Omental fat pad (tissue), 4 donors: ENCODE measurements around the gene EVPL. TPM values are rescaled to one million over a fixed set of nuclear protein-coding genes. Genes with fewer than 3 reads are reported as not detected.
"Not testable (repeated sequence)": the region's sequence is repeated elsewhere in the genome, so short reads cannot be mapped to it uniquely, and the experiment has no call there.

Source experiments
- ATAC-seq: fragments of 150-250 bp; one replicate; pipeline ENCODE4 v1.9.1; 2016; ENCODE audit warnings: mild to moderate bottlenecking, moderate library complexity; ENCODE audit not compliant: low FRiP score
- DNase-seq: peaks from one replicate; pipeline ENCODE4 v3.0.0-alpha.2; 2019; ENCODE audit warnings: low spot score
- total RNA-seq, 4 donors: library from RNA; depleted of rRNA; stranded (reverse); fragments of >200 nt; gene quantifications; one replicate each; pipeline ENCODE4 v1.1.0, GENCODE V29; 2016
- TF ChIP-seq, protein P1 (sequence below), 3 donors: fragments of 450-650 bp; IDR thresholded peaks; one replicate each; pipeline ENCODE4 v1.5.1; 2016 to 2017; ENCODE audit warnings: antibody characterized with exemption in 3 of 3, mild to moderate bottlenecking in 3 of 3, moderate library complexity in 2 of 3

EVPL gene
- total RNA-seq, 4 donors from 2014 or later = 0.47 to 3.7 (median 1.4) TPM

DNA sequence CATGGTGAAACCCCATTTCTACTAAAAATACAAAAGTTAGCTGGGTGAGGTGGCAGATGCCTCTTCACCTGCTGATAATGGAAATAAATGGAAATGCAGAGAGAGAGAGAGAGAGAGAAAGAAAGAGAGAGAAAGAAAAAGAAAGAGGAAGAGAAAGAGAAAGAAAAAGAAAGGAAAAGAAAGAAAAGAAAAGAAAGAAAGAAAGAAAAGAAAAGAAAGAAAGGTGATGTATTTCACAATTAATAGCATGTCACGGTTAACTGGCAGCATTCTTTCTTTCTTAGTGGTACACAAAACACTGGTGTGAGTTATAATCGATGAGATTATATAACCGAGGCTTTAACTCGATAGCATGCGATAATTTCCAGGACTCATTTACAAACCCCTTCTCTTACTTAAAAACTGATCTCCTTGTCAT, 51.3 kb downstream of the EVPL start:
- ATAC-seq = no peak

DNA sequence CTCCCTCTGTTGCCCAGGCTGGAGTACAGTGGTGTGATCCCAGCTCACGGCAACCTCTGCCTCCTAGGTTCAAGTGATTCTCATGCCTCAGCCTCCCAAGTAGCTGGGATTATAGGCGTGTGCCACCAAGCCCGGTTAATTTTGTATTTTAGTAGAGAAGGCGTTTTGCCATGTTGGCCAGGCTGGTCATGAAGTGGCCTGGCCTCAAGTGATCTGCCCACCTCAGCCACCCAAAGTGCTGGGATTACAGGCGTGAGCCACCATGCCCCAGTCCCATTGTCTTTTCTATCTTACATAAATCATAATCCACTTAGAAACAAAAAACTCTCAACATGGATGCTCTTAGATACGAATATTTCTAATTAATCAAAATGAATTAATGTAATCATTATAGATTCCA, 51.9 kb downstream of the EVPL start:
- not testable (repeated sequence) for DNase-seq, ATAC-seq

More for the DNA sequence above, 51.3 kb downstream of the EVPL start:
- DNase-seq = no peak
- TF ChIP-seq, protein P1, sequence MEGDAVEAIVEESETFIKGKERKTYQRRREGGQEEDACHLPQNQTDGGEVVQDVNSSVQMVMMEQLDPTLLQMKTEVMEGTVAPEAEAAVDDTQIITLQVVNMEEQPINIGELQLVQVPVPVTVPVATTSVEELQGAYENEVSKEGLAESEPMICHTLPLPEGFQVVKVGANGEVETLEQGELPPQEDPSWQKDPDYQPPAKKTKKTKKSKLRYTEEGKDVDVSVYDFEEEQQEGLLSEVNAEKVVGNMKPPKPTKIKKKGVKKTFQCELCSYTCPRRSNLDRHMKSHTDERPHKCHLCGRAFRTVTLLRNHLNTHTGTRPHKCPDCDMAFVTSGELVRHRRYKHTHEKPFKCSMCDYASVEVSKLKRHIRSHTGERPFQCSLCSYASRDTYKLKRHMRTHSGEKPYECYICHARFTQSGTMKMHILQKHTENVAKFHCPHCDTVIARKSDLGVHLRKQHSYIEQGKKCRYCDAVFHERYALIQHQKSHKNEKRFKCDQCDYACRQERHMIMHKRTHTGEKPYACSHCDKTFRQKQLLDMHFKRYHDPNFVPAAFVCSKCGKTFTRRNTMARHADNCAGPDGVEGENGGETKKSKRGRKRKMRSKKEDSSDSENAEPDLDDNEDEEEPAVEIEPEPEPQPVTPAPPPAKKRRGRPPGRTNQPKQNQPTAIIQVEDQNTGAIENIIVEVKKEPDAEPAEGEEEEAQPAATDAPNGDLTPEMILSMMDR (IDR thresholded peaks at IDR 0.05) = no peak

DNA sequence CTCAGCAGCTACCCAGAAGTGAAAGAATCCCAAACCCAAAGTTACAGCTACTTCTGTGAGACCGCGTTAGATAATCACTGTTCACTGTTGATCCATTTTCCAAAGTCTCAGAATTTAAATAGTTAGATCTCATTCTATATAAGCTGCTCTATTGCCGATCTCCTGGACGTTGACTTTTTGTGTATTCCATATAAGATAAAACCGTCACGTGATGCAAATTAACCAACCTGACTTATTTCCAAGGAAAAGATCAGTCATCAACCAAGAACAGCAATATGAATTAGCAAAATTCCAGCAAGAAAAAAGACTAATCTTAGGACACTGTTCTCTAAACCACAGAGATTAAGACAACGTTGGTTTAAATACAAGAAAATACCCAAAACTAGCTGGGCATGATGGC, 56.5 kb downstream of the EVPL start:
- ATAC-seq (no peak), DNase-seq (no peak)
- TF ChIP-seq, protein P1 (IDR thresholded peaks at IDR 0.05) = no peak

DNA sequence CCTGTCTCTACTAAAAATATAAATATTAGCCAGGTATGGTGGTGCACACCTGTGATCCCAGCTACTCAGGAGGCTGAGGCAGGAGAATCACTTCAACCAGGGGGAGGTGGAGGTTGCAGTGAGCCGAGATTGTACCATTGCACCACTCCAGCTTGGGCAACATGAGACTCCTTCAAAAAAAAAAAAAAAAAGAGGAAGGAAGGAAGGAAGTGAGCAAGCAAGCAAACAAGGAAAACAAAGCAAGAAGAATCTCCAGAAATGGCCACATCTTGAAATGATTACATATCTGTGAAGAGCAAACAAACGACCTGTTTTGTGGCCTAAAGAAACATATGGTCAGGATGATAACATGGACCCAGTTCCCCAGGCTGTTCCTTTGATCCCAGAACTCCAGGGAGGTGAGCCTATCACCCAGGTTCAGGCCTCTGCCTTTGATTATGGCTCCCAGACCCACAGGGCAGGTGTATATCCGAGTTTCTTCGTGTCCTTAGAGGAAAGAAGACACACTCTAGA, 57.0 kb downstream of the EVPL start:
- DNase-seq (no peak), ATAC-seq (no peak)
- TF ChIP-seq, protein P1 (IDR thresholded peaks at IDR 0.05) = no peak

DNA sequence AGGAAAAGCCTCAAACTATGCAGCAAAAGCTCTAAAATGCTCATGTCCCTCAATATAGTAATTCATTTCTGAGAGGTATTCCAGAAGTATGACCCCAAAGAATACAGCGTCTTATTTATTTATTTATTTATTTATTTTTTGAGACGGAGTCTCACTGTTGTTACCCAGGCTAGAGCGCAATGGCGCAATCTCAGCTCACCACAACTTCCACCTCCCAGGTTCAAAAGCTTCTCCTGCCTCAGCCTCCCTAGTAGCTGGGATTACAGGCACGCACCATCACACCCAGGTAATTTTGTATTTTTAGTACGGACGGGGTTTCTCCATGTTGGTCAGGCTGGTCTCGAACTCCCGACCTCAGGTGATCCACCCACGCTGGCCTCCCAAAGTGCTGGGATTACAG, 58.1 kb downstream of the EVPL start:
- not testable (repeated sequence) for ATAC-seq, DNase-seq

DNA sequence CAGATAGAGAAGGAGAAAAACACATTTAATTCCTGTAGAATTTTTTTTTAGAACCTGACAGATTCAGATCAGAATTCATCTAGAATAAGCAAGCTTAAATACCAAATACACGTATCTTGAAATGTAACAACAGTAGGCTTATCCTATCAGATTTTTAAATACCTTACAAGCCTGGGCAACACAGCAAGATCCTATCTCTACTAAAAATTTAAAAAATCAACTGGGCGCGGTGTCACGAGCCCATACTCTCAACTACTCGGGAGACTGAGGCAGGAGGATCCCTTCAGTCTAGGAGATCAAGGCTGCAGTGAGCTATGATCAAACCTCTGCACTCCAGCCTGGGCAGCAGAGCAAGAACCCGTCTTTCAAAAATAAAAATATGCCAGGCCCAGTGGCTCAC, 61.6 kb downstream of the EVPL start:
- DNase-seq (no peak), ATAC-seq (no peak)
- TF ChIP-seq, protein P1 (IDR thresholded peaks at IDR 0.05) = no peak

DNA sequence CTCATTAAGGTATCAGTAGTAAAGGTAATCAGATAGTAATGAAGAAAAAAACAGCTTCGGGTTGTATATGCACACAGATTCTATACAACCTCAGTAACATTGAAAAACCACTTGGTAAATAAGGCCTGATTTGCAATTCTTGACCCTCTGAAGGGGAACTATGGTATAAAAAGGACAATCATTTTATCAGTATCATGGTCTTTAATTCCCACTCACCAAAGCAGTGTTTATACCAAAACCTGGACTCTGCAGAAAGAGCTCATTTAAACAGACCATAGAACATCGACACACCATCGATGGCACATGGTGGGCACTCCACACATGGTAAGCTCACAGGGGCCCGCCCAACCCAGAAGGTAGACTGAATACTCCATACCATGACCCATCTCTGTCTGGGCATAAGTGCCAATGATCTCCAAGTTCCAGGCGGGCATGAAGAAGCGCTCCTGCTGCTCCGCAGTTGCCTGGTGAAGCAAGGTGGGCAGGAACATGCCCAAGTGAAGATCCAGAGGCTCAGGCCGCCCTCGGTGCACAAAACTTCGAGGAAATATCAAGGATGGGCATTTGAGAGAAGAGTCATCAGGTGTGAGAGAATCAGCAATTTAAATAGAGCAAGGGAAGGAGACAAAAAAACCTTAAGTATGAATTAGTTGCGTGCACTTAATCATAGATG, 67.1 kb downstream of the EVPL start:
- no peak for ATAC-seq
- DNase-seq = no peak
- TF ChIP-seq, protein P1 (IDR thresholded peaks at IDR 0.05) = no peak

DNA sequence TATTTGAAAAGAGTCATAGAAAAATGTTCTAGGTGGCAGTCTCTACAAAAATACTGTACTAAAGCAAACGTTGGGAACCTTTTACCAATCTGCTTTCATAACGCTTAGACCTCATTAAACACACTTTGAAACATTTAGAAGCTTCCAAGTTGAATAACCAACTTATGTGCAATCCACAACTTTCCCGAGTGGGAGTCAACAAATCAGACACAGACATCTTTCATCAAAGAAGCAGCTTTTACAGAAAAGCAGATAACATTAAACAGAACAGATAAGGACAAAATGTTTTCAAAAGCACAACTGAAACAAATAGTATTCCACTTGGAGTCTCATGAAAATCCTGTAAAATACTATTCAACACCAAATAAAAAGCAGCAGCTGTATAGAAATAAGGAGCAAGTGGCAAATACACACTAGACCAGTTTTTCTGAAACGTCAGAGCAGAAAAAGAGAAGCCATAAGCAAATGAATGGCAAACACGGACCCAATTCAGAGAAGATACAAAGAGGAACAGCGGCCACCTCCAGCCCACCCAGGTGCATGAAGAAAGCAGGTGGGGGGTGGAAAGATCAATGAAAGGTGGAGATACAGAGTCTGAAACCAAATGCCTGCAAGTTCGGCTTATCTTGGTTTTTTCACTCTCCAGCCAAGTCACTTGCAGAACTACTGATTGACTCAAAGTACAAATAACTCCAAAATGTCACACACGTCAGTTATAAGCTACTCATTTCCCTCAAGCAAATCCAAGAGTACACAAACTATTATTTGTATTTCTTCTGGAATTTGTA, 67.9 kb downstream of the EVPL start:
- no peak for DNase-seq

More for the DNA sequence above, 67.9 kb downstream of the EVPL start:
- TF ChIP-seq, protein P1 (IDR thresholded peaks at IDR 0.05) = no peak
- ATAC-seq = peak; percentile 39
